Activated naive CD4-positive, alpha-beta T cell treated with Interleukin-2 at 50 U/mL for 16 hours (primary cell): ENCODE data around the gene CAMKMT.
"Not testable (repeated sequence)": the region's sequence is repeated elsewhere in the genome, so short reads cannot be mapped to it uniquely, and the experiment has no call there.

Experiments
- DNase-seq: peaks from one replicate; pipeline ENCODE4 v3.0.0-alpha.2; 2020

The CAMKMT gene

DNA sequence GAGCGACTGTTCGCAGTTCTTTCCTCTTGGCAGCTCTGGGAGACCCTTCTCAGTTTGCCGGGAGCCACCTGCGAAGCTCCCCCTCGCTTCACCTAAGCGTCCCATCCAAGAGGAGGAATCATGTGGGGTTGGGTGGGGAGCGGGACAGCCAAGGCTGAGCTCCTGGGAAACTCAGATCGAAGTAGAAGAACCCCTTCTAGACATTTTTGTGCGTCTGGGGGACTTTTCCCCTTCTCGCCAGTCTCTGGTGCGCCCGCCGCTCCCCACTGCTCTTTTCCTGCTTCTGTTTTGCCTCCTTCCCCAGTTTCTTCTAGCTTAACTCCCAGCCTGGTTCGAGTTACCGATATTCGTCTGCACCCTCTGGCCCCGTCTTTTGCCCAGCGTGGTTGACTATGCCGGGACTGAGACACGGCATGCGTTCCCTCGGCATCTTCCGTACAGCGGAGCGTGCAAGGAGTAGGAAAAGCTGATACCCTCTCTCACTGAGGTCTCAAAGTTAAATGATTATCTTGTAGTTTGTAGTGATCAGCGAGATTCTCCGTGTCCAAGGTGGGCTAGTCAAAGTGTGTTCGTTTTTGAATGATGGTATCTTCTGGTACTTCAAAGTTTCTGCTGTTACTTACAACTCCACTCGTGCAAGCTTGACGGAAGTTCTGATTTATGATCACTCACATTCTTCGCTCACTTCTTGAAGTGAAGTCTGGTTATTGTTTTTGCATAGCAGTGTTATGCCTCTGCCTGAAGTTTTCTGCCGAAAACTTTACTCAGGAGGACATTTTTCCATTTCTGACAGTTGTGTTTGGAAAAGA is 664 bp downstream of the CAMKMT start:
- peak; percentile 45 for DNase-seq

- DNase-seq = no peak
Measured at GRCh38 chr2:44364604-44365003, 2.9 kb downstream of the CAMKMT start.

DNA sequence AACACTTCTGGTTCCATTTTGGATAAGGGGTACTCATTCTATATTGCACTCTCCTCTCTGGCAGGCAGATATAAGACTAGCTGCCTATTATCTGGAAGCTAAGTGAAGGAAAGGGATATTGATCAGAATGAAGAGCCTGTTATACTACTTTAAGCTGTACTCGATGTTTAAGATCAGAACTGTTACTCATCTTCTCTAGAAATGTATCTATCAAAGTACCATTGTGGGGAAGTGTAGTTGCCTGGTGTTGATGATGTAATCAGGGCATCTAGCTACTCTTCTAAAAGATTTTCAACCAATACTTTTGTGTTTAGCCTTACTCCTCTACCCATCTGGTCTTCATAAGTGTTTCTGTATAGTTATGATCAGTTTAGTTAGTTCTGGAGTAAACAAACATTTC is 5.8 kb downstream of the CAMKMT start:
- no peak for DNase-seq

- no peak for DNase-seq
Measured at GRCh38 chr2:44369392-44369791, 7.6 kb downstream of the CAMKMT start.

GRCh38 chr2:44371445-44371844 is 9.7 kb downstream of the CAMKMT start:
- no peak for DNase-seq

- no peak for DNase-seq
Measured at GRCh38 chr2:44372246-44372645, 10.5 kb downstream of the CAMKMT start.

DNA sequence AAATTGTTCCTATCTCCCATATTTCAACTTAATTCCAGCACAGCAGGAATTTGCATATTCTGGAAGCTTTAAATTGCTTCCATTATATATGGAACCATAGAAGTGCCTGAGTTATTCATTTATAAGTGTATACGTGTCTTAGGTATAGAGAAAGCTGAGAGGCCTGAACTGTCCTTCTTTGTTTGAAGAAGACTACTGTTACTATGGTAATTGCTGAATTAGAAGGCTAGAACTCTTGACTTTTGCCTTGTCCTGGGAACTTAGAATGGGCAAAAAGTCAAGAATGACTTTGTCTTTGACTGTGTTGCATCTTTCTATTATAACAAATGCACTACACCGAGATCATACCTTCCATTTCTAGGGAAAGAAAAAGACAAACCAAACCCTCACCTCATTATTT is 15.7 kb downstream of the CAMKMT start:
- DNase-seq = no peak

GRCh38 chr2:44385226-44385625 is 23.5 kb downstream of the CAMKMT start:
- not testable (repeated sequence) for DNase-seq

GRCh38 chr2:44388877-44389276 is 27.1 kb downstream of the CAMKMT start:
- no peak for DNase-seq

DNA sequence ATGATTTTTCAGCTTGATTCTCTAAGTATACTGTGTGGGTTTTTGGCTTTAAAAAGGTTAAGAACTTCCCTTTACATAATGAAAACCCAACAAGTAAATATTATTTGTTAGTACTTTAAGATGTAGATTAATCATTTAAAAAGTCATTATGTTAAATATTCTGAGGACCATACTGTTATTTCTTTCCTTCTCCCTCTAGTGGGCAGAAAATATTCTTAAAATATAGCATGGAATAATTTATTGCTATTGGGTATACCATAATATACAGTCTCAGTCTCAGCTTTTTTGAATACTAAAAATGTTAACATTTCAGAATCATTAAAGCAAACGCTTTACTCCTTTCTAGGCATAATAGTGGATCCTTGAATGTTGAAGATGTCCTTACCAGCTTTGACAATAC is 28.1 kb downstream of the CAMKMT start:
- no peak for DNase-seq

GRCh38 chr2:44392338-44392943 is 30.7 kb downstream of the CAMKMT start:
- peak; percentile 40 for DNase-seq

DNA sequence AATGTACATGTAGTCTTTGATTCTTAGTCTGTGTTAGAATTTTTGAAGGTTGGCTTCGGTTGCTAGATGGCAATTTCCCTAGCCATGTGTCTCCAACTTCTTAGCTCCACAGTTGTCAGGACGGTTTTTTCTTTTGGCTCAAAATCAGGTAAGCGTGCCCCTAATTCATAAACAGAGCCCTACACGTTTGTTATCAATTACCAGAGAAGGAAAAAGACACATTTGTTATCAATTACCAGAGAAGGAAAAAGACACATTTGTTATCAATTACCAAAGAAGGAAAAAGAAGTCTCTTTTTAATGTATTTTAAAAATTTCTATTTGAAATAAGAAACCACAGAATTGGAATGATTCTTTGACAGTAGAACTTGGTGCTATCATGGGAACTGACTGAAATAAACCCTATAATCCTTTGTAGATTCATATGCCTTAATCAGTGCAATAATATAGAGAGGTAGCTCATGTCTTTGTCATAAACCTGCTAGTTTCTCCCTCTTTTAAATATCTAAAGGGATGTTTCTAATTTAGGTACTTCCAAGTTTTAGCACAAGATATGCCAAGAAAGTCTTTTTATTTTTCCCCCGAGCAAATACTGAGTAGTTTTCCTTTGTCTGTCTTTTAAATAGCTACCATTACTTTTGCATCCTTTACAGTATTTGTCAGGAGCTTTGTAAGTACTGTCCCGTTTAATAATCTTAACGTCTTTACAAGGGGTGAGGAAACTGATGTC is 35.9 kb downstream of the CAMKMT start:
- no peak for DNase-seq

GRCh38 chr2:44398243-44398897 is 36.6 kb downstream of the CAMKMT start:
- no peak for DNase-seq

- DNase-seq = no peak
Measured at GRCh38 chr2:44420725-44421124, 59.0 kb downstream of the CAMKMT start.

DNA sequence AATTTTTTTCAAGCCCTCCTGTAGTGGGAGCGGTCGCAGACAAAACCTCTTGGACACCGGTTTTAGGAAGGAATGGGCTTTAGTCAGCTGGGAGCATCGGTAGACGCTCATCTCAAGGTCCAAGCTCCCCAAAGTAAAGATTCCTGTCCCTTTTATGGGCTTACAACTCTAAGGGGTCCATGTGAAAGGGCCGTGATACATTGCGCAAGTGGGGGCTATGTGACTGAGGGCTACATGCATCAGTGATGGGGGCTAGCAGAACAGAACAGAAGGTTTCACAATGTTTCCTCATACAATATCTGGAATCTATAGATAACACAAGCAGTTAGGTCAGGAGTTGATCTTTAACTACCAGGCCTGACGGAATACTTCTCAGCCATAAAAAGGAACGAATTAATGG is 62.5 kb downstream of the CAMKMT start:
- DNase-seq = no peak

DNA sequence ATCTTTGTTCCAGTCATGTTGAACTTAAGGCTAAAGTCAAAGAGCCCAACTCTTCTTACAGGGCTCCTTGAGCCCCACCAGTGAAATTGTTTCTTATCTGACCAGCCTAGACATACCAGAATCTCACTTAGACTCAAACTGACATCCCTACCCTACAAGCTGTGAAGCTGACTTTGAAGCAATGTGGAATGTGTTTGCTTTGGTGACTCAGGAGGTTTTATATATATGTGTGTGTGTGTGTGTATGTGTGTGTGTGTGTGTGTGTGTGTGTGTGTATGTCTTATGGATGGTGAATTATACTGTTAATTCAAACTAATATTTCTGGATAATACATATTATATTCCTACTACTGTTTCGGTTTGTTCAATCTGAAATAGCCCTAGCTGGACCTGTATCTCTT is 67.3 kb downstream of the CAMKMT start:
- DNase-seq = no peak

DNA sequence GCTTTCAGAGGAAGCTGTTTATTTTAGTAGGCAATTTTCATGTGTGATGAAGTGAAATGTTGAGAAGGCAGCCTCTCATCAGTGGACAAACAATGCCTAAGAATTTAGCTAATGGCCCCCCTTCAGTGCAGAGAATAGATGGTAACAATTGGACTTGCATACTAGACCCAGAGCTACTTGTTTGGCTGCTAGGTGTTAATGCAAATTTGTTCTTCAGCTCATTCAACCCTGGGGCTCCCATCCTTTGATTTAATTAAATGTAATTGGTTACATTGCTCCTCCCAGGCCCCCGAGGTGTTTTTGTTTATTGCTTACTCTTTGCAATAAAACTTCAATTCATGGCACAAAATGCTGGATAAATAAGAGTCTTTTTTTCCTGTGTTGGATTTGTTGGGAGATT is 68.6 kb downstream of the CAMKMT start:
- DNase-seq = no peak

GRCh38 chr2:44433895-44434294 is 72.1 kb downstream of the CAMKMT start:
- no peak for DNase-seq

- DNase-seq = no peak
Measured at GRCh38 chr2:44441200-44441599, 79.5 kb downstream of the CAMKMT start.

GRCh38 chr2:44442019-44442418 is 80.3 kb downstream of the CAMKMT start:
- no peak for DNase-seq

DNA sequence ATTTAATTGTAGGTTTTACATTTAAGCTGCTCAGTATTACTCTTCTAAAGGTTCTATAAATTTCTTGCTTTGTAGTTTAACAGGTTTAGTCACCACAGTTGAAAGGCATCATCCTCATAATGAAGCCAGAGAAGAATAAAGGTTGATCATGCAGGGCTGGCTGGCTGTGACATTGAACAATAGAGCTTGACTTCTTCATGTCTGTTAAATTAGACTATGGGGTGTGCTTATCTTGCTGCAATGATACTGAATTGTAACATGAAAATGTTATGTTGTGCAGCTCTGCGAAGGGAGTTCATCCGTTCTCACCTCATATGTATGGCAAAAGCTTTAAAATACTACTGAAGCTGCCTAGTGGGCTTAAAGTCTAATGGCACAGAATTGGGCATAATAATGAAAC is 81.8 kb downstream of the CAMKMT start:
- DNase-seq = no peak

DNA sequence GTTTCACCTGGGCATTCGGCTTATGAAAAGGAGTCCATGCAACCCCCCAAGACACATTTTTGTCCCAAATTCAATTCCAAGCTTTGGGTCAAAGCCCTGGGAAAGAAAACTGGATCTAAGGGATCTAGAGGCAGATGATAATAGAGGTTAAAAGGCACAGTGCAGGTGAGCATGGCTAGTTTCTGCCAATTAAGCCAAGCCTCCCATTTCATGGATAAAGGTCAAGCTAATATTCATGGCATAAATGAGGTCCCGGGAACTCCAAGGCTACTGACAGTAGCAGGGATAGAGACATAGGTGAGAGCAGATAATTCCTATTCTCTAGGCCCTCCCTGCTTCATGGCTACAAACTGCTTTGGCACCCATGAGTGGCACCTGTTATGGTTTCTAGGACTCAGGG is 83.1 kb downstream of the CAMKMT start:
- DNase-seq = no peak

- no peak for DNase-seq
Measured at GRCh38 chr2:44448860-44449527, 87.2 kb downstream of the CAMKMT start.
